AG04450 (cell line): ENCODE results near the gene MRPS5. TPM values are rescaled to one million over a fixed set of nuclear protein-coding genes. Genes with fewer than 3 reads are reported as not detected.

Experiments used
- CTCF ChIA-PET: fragments of 300-600, 350-600 bp; formaldehyde crosslinking; extraction: SDS; loops from one replicate; lab custom pipeline; 2022; ENCODE audit warnings: antibody characterized with exemption, inconsistent platforms; lab: Charles Lee
- POLR2A ChIA-PET: fragments of 350-600 bp; formaldehyde crosslinking; extraction: SDS; loops from one replicate; lab custom pipeline; 2021; ENCODE audit warnings: antibody characterized with exemption, inconsistent platforms; lab: Yijun Ruan, JAX
- DNase-seq: peaks from one replicate; pipeline ENCODE4 v3.0.0-alpha.2; 2011; ENCODE audit warnings: low read depth, low spot score
- H3K27ac ChIP-seq: one replicate; pipeline ENCODE4 v1.5.1; 2012; ENCODE audit warnings: low read depth, low read length, control low read depth
- H3K27me3 ChIP-seq: one replicate; pipeline ENCODE4 v1.6.0; 2012; ENCODE audit warnings: low read length; ENCODE audit not compliant: control insufficient read depth, insufficient read depth
- H3K4me3 ChIP-seq: 2 replicates; pipeline ENCODE4 v1.5.1; 2011; ENCODE audit warnings: mild to moderate bottlenecking, low read depth, low read length, control low read depth
- H3K9me3 ChIP-seq: 2 replicates; pipeline ENCODE4 v1.5.1; 2012; ENCODE audit warnings: low read length; ENCODE audit not compliant: control insufficient read depth, insufficient read depth
- CTCF ChIP-seq: IDR thresholded peaks from 2 replicates; pipeline ENCODE4 v1.5.1; 2011; ENCODE audit warnings: low read depth, low read length, control low read depth, inconsistent platforms
- polyA plus RNA-seq: library from polyadenylated mRNA; depleted of rRNA; stranded (reverse); fragments of >200 nt; gene quantifications from 2 replicates; pipeline ENCODE4 v1.2.3, GENCODE V29; 2011

The MRPS5 gene
- polyA plus RNA-seq, 1 experiment: 55.7 TPM

- ChIA-PET CTCF (no interaction called here), POLR2A (no interaction called here)
- Histone ChIP-seq H3K27me3 (peaks cover 16% of the 10 kb centered on the region), H3K4me3 (no peak overlapping the region), H3K27ac (no peak overlapping the region), H3K9me3 (no peaks in the 10 kb centered on the region; the same call in 1 of the 2 replicates)
- no peak for DNase-seq
- no peak for TF ChIP-seq CTCF
Observed at GRCh38 chr2:95049961-95050360, 71.6 kb downstream of the MRPS5 start.

GRCh38 chr2:95049683-95049955 is 72.0 kb downstream of the MRPS5 start:
- DNase-seq: no peak
- no peak for TF ChIP-seq CTCF
- H3K27ac ChIP-seq: no peak overlapping the region
- CTCF ChIA-PET: no interaction called here
- peaks cover 16% of the 10 kb centered on the region for H3K27me3 ChIP-seq
- H3K4me3 ChIP-seq: no peak overlapping the region
- no peaks in the 10 kb centered on the region; the same call in 1 of the 2 replicates for H3K9me3 ChIP-seq
- POLR2A ChIA-PET: no interaction called here

GRCh38 chr2:95048825-95049682 is 72.6 kb downstream of the MRPS5 start:
- Histone ChIP-seq H3K27me3 (peaks cover 16% of the 10 kb centered on the region), H3K4me3 (no peak overlapping the region), H3K9me3 (no peaks in the 10 kb centered on the region; the same call in 1 of the 2 replicates), H3K27ac (no peak overlapping the region)
- ChIA-PET CTCF (interaction anchor here (0.8 to 1.0 kb wide), 2 partner anchors 27 to 30 kb away, joined by 3 read pairs; no protein-coding TSS in a partner anchor), POLR2A (no interaction called here)
- no peak for DNase-seq
- TF ChIP-seq CTCF: no peak

GRCh38 chr2:95047629-95048510 is 73.7 kb downstream of the MRPS5 start:
- Histone ChIP-seq H3K27me3 (peaks cover 11% of the 10 kb centered on the region), H3K4me3 (no peak overlapping the region), H3K27ac (no peak overlapping the region), H3K9me3 (no peaks in the 10 kb centered on the region; the same call in 1 of the 2 replicates)
- no peak for DNase-seq
- no peak for TF ChIP-seq CTCF
- ChIA-PET POLR2A (no interaction called here), CTCF (interaction anchor here (0.8 to 1.0 kb wide), 2 partner anchors 28 to 32 kb away, joined by 3 read pairs; no protein-coding TSS in a partner anchor)
